GM12872 (cell line): ENCODE data around the gene ENO1.

Experiments used
- CTCF ChIP-seq: IDR thresholded peaks from 3 replicates; pipeline ENCODE4 v1.5.1; 2011; ENCODE audit warnings: low read depth, mild to moderate bottlenecking, low read length, moderate library complexity; ENCODE audit not compliant: insufficient read depth

Gene ENO1

DNA sequence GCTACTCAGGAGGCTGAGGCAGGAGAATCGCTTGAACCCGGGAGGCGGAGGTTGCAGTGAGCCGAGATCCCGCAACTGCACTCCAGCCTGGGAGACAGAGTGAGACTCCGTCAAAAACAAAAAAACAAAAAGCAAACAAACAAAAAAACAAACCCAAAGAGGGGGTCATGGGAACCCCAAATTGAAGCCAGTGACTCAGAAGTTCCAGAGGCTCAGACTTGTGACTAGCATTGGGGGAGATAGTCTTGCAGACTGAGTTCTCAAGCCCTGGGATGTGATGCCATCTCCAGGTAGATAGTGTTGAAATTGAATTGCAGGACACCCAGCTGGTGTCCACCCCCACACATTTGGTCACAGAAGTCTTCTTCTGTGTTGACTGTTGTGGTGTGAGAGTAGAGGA is 24.9 kb upstream of the ENO1 start:
- no peak for TF ChIP-seq CTCF

DNA sequence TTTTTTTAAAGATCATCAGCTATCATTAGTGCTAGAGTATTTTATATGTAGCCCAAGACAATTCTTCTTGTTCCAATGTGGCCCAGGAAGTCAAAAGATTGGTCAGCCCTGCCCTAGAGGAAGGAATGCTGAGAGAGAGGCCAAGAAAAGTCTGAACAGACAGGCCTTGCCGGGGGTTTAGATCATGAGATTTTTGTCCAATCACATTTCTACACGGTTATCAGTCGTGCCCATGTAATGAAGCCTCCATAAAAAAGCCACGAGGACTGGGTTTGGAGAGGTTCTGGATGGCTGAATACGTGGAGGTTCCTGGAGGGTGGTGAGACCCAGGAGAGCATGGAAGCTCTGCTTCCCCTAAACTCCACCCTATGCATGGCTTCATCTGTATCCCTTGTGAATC is 24.3 kb upstream of the ENO1 start:
- no peak for TF ChIP-seq CTCF

DNA sequence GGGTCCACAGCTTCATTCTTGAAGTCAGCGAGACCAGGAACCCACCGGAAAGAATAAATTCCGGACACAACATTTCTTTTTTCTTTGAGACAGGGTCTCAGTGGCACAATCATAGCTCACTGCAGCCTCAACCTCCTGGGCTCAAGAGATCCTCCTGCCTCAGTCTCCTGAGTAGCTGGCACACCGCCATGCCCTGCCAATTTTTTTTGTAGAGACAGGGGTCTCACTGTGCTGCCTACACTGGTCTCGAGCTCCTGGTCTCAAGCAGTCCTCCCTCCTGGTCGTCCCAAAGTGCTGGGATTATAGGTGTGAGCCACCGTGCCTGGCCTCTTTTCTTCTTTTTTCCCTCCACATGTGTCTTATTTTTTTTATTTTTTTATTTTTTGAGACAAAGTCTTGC is 20.6 kb upstream of the ENO1 start:
- no peak for TF ChIP-seq CTCF

DNA sequence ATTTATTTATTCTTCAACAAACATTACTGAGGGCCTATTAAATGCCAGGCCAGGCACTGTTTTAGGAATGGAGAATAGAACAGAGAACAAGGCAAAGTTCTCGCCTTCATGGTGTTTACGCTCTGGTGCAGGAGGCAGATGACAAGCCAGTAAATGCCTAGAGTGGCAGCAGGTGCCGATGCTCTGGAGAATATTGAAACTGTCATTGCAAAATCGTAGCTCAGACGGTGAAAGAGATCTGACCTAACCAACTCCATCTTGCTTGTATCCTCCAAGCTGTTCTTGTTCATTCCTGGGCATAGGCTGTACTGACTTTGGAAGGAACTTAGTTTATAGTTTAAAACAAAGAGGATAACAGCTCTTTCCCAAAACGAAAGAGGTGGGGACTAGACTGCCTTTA is 13.5 kb upstream of the ENO1 start:
- TF ChIP-seq CTCF = no peak

DNA sequence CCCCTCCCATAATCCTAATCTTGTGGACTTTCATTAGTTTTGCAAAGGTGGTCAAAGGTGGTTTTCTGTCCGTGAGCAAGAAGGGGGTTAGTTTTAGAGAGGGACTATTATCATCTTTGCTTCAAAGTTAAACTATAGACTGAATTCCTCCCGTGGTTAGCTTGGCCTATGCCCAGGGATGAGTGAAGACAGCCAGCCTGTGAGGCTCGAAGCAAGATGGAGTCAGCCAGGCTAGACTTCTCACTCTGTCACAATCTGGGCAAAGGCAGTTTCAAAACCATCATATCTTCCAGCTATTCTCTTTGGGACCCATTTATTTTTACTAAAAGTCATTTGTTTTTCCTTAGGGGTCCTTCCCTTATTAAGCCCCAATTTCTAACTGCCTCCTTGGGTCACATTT is 12.9 kb upstream of the ENO1 start:
- TF ChIP-seq CTCF = no peak

DNA sequence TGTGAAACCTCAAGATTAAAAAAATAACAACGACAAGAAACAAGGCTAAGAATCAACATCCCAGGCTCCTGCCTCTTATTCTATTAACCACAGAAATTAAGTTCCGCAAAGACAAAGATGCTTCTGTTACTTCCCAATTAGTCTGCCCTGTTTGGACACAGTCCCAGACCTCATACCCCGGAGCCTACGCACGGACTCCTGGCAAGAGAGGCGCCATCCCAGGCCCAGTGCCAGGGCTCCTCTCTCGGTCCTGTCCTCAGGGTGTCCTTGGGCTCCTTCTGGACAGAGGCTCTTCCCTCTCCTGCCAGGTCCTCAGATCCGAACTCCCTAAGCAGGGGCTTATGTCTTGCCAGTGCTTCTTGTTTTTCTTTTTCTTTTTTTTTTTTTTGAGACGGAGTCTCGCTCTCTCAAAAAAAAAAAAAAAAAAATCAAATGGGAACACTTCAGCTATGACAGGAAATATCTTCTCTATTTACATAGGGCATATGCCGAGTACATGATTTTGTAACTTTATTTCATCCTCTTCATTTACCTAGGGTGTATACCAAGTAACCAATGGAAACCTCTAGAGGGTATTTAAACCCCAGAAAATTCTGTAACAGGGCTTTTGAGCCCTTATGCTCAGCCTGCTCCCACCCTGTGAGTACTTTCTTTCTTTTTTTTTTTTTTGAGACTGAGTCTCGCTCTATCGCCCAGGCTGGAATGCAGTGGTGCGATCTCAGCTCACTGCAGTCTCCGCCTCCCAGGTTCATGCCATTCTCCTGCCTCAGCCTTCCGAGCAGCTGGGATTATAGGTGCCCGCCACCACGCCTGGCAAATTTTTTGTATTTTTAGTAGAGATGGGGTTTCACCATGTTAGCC is 11.7 kb upstream of the ENO1 start:
- no peak for TF ChIP-seq CTCF

DNA sequence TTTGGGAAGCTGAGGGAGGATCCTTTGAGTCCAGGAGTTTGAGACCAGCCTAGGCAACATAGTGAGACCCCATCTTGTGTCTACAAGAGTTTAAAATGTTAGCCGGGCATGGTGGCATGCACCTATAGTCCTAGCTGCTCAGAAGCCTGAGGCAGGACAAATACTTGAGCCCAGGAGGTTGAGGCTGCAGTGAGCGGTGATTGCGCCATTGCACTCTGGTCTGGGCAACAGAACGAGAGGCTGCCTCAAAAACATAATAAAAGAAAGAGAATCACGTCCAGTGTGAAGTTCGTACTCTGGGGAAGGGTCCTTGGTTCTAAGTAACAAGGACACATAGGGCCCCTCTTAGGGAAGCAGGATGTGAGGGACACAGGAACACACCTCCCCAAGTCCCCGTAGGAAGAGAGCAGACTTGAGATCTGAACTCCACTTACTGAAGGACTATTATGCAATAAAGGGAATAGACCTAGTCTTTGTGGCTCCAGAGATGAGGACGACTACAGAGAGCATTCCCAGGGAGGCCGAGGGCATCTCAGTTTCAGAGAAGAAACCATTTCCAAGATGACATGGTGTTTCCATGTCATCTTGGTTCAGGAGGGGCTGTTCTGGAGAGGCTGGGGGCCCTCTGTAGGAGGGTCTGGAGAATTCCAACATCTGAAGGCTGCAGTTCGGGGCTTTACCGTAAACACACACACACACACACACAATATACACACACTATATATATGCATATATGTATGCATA is 10.8 kb upstream of the ENO1 start:
- no peak for TF ChIP-seq CTCF
